GM21576 (cell line): ENCODE measurements around the gene CHPT1.
A peak's percentile ranks its signal among the peaks of the same experiment; 100 is the strongest.
"Not testable (repeated sequence)": the region's sequence is repeated elsewhere in the genome, so short reads cannot be mapped to it uniquely, and the experiment has no call there.

Experiments used
- ATAC-seq: cut with Tn5 transposase; IDR thresholded peaks from one replicate; pipeline ENCODE4 v1.9.1; 2021; ENCODE audit warnings: mild to moderate bottlenecking, moderate library complexity; ENCODE audit not compliant: unreplicated experiment

CHPT1 gene

GRCh38 chr12:101697197-101697929 is at the start of gene CHPT1:
TSS of gene CHPT1 (plus strand) at chr12:101697640. CDS start at chr12:101697862, 222 bp downstream.
- ATAC-seq, result peak; percentile 59

DNA sequence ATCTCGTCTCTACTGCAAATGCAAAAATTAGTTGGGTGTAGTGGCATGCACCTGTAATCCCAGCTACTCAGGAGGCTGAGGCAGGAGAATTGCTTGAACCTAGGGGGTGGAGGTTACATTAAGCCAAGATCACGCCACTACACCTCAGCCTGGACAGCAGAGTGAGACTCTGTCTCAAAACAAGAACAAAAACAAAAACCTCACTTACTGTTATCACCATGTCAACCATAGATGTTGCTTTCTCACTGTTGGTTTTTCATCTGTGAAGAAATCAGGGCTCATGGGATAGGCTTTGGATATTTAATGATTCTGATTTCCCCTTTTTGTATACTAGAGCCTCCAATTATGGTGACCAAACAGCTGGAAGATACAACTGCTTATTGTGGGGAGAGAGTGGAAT is 49.7 kb upstream of the CHPT1 start:
- ATAC-seq, result no peak

- no peak for ATAC-seq
Observed at GRCh38 chr12:101648195-101648594, 49.2 kb upstream of the CHPT1 start.

- ATAC-seq, result no peak
Observed at GRCh38 chr12:101650346-101651117, 46.9 kb upstream of the CHPT1 start.

- no peak for ATAC-seq
Observed at GRCh38 chr12:101653030-101653429, 44.4 kb upstream of the CHPT1 start.

DNA sequence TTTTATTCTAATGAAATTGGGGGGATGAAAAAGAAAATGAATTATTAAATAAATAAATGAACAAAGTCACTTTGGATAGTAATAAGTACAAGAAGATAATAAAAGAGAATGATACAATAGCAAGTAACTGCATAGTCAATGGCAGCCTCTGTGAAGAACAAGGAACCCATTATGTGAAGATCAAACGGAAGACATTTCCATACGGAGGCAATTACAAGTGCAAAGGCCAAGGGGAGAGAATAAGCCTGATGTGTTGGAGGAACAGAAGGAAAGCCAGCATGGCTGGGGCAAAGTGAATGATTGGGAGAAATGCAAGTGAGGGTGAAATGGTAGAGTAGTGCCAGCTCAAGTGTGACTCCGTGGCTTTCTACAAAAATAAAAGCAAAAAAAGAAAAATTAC is 43.9 kb upstream of the CHPT1 start:
- ATAC-seq, result no peak

DNA sequence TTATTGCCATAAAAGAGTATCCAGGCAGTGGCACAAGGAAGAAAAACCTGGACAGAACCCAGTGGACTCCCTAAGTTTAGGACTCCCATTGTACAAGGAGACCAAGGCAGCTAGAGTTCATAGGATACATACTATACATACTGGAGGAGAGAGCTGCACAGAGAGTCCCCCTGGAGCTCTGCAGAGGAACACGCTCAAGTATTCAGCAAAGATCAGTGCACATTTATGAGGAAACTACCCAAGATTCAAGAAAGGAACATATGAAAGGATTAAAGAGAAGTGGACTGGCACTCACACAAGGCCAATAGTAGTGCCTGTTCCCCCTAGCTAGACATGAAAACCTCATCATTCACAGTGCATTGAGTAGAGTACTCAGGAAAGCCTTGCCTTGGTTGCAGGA is 43.0 kb upstream of the CHPT1 start:
- ATAC-seq, result no peak

DNA sequence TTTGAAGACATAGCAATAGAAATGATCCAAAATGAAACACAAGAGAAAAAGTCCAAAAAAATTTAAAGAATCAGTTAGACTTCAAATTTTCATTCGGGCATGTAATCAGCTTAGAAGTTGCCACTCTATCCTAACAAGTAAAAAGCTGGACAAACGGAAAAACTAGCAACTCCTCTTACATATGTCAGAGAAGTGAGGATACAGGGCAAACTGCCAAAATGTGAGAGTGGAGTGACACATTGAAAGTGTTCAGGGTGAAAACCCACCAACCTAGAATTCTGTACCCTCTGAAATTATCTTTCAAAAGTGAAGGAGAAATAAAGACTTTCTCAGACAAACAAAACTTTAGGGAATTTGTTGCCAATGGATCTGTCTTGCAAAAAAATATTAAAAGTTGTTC is 42.0 kb upstream of the CHPT1 start:
- no peak for ATAC-seq

DNA sequence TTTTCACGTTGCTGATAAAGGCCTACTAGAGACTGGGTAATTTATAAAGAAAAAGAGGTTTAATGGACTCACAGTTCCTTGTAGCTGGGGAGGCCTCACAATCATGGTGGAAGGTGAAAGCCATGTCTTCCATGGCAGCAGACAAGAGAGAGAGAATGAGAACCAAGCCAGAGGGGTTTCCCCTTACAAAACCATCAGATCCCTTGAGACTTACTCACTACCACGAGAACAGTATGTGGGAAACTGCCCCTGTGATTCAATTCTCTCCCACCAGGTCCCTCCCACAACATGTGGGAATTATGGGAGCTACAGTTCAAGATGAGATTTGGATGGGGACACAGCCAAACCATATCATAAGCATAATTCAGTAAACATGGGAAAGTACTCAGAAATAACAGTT is 36.8 kb upstream of the CHPT1 start:
- not testable (repeated sequence) for ATAC-seq

DNA sequence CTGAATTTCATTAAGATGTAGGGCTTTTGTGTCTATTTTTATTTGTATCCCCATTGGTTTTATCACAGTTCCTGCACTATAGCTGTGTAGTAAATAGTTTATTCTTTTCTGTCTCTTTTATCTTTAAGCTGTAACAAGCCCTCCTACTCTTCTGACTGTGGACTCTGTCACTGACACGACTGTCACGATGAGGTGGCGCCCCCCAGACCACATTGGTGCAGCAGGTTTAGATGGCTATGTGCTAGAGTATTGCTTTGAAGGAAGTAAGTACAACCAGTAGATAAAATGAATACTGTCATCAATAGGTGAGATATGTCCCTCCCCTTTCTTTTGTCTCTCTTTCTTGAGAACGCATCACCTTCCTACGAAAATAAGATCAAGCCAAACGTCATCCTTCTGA is 34.1 kb upstream of the CHPT1 start:
- no peak for ATAC-seq

- ATAC-seq, result no peak
Observed at GRCh38 chr12:101664992-101665391, 32.4 kb upstream of the CHPT1 start.

GRCh38 chr12:101666052-101666728 is 31.2 kb upstream of the CHPT1 start:
- ATAC-seq, result no peak

DNA sequence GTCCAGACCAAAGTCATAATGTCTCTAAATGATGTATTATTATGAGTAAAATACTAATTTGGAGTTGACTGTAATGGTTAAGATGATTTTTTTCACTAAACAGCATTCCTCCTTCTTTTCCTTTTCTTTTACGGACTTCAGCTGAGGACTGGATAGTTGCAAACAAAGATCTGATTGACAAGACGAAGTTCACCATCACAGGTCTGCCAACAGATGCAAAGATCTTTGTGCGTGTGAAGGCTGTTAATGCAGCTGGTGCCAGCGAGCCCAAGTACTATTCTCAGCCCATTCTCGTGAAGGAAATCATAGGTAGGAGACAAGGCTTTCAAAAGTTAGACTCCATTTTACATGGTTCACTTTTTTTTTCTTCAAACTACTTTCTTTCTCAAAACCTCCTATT is 29.8 kb upstream of the CHPT1 start:
- no peak for ATAC-seq

DNA sequence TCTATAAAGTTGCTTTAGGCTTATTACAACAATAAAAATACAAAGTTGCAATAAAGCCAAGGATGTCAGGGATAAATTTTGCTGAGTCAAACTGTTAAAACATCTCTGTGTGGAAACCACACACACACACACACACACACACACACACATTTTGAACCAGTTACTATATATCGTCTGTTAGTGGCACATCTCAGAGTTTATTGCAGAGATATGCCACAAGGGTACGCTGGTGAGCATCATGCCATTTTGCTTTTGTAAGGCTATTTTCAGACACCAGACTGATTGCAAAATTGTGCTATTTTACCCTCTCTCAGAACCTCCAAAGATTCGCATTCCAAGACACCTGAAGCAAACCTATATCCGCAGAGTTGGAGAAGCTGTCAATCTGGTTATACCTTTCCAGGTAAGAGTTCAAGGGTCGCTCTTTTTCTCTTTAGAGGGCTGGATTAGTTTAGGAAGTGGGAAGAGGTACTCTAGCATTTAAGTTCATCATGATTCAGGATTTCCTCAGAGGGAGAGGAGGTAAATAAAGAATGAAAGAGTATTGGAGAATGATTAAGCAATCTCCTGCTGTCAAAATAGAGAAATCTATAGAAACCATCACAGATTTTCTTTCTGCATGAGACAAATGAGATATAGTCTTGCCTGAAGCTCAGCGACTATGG is 27.3 kb upstream of the CHPT1 start:
- ATAC-seq, result no peak

- peak; percentile 96 for ATAC-seq
Observed at GRCh38 chr12:101671157-101671791, 26.2 kb upstream of the CHPT1 start.

DNA sequence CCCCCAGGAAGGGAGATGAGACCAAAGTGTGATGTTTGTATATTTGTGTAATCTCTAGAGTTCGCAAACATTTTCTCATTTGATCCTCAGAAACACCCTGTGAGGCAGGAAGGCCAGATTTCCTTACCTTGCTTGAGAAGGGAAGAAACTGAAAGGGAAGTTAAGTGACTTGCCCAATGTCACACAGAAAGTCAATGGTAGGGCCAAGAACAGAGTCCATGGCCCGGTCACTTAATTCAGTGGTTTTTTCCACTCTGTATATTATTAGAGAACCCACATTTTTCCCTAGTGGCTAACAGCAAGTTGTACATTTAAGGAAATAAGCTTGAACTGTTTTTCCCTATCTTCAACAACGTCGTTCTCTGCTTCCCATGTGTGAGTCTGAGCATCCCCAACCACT is 25.6 kb upstream of the CHPT1 start:
- peak; percentile 16 for ATAC-seq

DNA sequence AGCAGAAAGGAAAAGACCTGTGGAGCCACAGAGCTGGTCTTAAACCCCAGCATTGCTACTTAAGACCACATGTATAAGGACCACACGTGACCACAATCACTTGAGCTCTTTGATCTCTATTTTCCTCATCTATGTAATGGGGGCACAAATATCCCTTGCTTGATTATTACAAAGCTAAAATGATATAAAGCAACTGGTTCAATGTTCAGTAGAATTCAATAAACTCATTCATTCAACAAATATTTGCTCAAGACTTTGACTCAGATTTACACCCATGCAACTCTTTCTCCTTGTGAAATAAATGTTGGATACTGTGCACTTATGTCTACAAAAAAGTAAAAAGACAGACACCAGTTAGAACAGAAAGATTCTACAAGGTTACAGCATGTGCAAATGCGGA is 21.9 kb upstream of the CHPT1 start:
- no peak for ATAC-seq

DNA sequence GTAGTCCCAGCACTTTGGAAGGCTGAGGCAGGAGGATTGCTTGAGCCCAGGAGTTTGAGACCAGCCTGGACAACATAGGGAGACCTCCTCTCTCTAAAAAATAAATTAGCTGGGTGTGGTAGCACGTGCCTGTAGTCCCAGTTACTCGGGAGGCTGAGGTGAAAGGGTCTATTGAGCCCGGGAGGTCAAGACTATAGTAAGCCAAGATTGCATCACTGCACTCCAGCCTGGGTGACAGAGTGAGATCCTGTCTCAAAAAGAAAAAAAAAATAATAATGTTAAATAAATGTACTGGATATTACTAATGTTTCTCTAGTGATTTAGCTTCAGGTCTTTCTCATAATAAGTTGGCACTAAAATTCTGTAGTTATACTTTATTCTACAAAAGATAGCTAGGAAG is 20.9 kb upstream of the CHPT1 start:
- not testable (repeated sequence) for ATAC-seq

DNA sequence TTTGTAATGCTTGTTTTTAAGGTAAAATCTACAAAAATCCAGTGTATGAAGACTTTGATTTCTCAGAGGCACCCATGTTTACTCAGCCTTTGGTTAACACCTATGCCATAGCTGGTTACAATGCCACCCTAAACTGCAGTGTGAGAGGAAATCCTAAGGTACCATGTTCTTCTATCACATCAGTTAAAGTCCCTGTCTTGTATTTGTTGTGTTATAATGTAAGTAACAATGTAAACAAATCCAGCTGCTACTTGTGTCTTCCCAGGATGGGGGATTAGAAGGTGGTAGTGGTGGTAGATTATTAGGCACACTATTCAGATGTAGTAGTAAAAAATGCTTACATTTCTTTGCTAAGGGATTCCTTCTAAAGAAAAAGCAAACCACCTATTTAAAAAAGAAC is 19.4 kb upstream of the CHPT1 start:
- ATAC-seq, result no peak

- no peak for ATAC-seq
Observed at GRCh38 chr12:101680240-101680639, 17.2 kb upstream of the CHPT1 start.

DNA sequence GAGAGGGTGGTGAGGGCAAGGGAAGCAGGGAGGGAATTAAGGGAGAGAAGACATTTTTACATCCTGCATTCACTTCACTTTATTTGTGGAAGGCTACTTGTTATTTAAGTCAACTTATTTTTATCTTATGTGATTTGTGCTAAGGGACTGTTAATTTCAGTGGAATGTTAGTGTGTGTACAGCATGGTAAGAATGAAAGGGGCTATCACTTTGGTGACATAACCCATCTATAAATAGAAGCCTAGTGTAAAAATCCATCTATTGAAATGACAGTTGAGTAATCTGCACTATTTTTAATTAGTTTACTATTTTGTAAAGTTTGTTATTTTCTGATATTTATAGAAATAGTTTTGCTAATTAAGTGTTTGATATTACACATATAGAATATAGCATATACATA is 16.8 kb upstream of the CHPT1 start:
- ATAC-seq, result no peak
